IMR-90 (cell line): ENCODE results near the gene CEP128. TPM values are rescaled to one million over a fixed set of nuclear protein-coding genes. Genes with fewer than 3 reads are reported as not detected.

Experiments used
- ATAC-seq: fragments of 200-7000 bp; cut with Tn5 transposase; 2 replicates; pipeline ENCODE4 v1.9.1; 2020; ENCODE audit warnings: low read depth, mild to moderate bottlenecking, moderate library complexity
- BruUV-seq: library from RNA; stranded (reverse); fragments of 400-500 nt; replicated peaks from 2 replicates; lab custom pipeline; 2021; lab: Mats Ljungman, UMichigan
- CTCF ChIA-PET: fragments of 300-600 bp; formaldehyde crosslinking; extraction: SDS; loops from one replicate; lab custom pipeline; 2021; ENCODE audit warnings: antibody characterized with exemption; lab: Yijun Ruan, JAX
- POLR2A ChIA-PET: fragments of 300-600 bp; sonication (Branson Sonifier 250); formaldehyde crosslinking; loops from one replicate; lab custom pipeline; 2022; ENCODE audit warnings: antibody characterized with exemption; ENCODE audit not compliant: unreplicated experiment; lab: Charles Lee
- DNase-seq: peaks from one replicate; pipeline ENCODE4 v3.0.0; 2013
- H2AFZ ChIP-seq: replicated peaks from 2 replicates; pipeline ENCODE3; 2013; ENCODE audit warnings: low read length, mild to moderate bottlenecking; ENCODE audit not compliant: poor library complexity
- H2AK5ac ChIP-seq: 2 replicates; pipeline ENCODE4 v1.6.1; 2013; ENCODE audit warnings: low read depth, low read length, inconsistent platforms
- H2AK9ac ChIP-seq: replicated peaks from 2 replicates; pipeline ENCODE3; 2013; ENCODE audit warnings: mild to moderate bottlenecking, low read depth, low read length, moderate library complexity; ENCODE audit not compliant: poor library complexity
- H2BK120ac ChIP-seq: 2 replicates; pipeline ENCODE4 v1.6.1; 2013; ENCODE audit warnings: low read depth, low read length, inconsistent platforms
- H2BK15ac ChIP-seq: 3 replicates; pipeline ENCODE4 v1.6.1; 2013; ENCODE audit warnings: low read depth, low read length, inconsistent platforms
- H2BK20ac ChIP-seq: 2 replicates; pipeline ENCODE4 v1.6.1; 2013; ENCODE audit warnings: low read depth, mild to moderate bottlenecking, inconsistent platforms, low read length, moderate library complexity
- H2BK5ac ChIP-seq: 2 replicates; pipeline ENCODE4 v1.6.1; 2013; ENCODE audit warnings: mild to moderate bottlenecking, low read depth, low read length, inconsistent platforms; ENCODE audit not compliant: poor library complexity, severe bottlenecking
- H3K14ac ChIP-seq: replicated peaks from 2 replicates; pipeline ENCODE4 v1.6.1; 2013; ENCODE audit warnings: low read depth, low read length, inconsistent platforms
- H3K18ac ChIP-seq: 2 replicates; pipeline ENCODE4 v1.6.1; 2013; ENCODE audit warnings: low read depth, low read length, control low read depth
- H3K23ac ChIP-seq: 2 replicates; pipeline ENCODE4 v1.6.1; 2013; ENCODE audit warnings: low read depth, low read length, inconsistent platforms
- H3K27ac ChIP-seq: 2 replicates; pipeline ENCODE4 v1.5.1; 2013; ENCODE audit warnings: mild to moderate bottlenecking, control low read depth, low read length; ENCODE audit not compliant: insufficient read depth
- H3K27me3 ChIP-seq: 2 replicates; pipeline ENCODE4 v1.6.1; 2013; ENCODE audit warnings: low read length; ENCODE audit not compliant: control insufficient read depth, insufficient read depth
- H3K36me3 ChIP-seq: 2 replicates; pipeline ENCODE4 v1.6.1; 2013; ENCODE audit warnings: low read length, mixed read lengths; ENCODE audit not compliant: control insufficient read depth, insufficient read depth
- H3K4ac ChIP-seq: 2 replicates; pipeline ENCODE4 v1.6.1; 2013; ENCODE audit warnings: low read depth, low read length, inconsistent platforms
- H3K4me1 ChIP-seq: 2 replicates; pipeline ENCODE4 v1.6.1; 2013; ENCODE audit warnings: low read length, mixed read lengths; ENCODE audit not compliant: control insufficient read depth, insufficient read depth
- H3K4me2 ChIP-seq: 2 replicates; pipeline ENCODE4 v1.6.1; 2013; ENCODE audit warnings: low read depth, mild to moderate bottlenecking, control low read depth, low read length, moderate library complexity
- H3K4me3 ChIP-seq: 2 replicates; pipeline ENCODE4 v1.5.1; 2013; ENCODE audit warnings: low read depth, mild to moderate bottlenecking, control low read depth, low read length, moderate library complexity; ENCODE audit not compliant: insufficient read depth
- H3K56ac ChIP-seq: 2 replicates; pipeline ENCODE4 v1.6.1; 2013; ENCODE audit warnings: low read length, inconsistent platforms; ENCODE audit not compliant: insufficient read depth; ENCODE audit errors: extremely low read depth
- H3K79me1 ChIP-seq, 2 experiments: 2 replicates each; pipeline ENCODE4 v1.6.1; 2013; ENCODE audit warnings: low read length in 2 of 2, inconsistent platforms in 1 of 2, low read depth in 1 of 2
- H3K9ac ChIP-seq: 2 replicates; pipeline ENCODE4 v1.6.1; 2013; ENCODE audit warnings: low read depth, low read length, control low read depth
- H3K9me1 ChIP-seq: 2 replicates; pipeline ENCODE4 v1.6.1; 2013; ENCODE audit warnings: low read length, inconsistent platforms; ENCODE audit not compliant: insufficient read depth
- H3K9me3 ChIP-seq: 2 replicates; pipeline ENCODE4 v1.6.1; 2013; ENCODE audit warnings: low read length; ENCODE audit not compliant: control insufficient read depth, insufficient read depth
- H4K20me1 ChIP-seq: 2 replicates; pipeline ENCODE4 v1.6.1; 2013; ENCODE audit warnings: low read length, inconsistent platforms; ENCODE audit not compliant: insufficient read depth
- H4K5ac ChIP-seq: 2 replicates; pipeline ENCODE4 v1.6.1; 2013; ENCODE audit warnings: mild to moderate bottlenecking, low read depth, low read length, control low read depth
- H4K8ac ChIP-seq, 2 experiments: 2 replicates each; pipeline ENCODE4 v1.6.1; 2013; ENCODE audit warnings: low read depth in 2 of 2, low read length in 2 of 2, control low read depth in 1 of 2, inconsistent platforms in 1 of 2
- H4K91ac ChIP-seq: 2 replicates; pipeline ENCODE4 v1.6.1; 2013; ENCODE audit warnings: low read depth, low read length, inconsistent platforms; ENCODE audit not compliant: insufficient read depth
- CEBPB ChIP-seq: IDR thresholded peaks from 2 replicates; pipeline ENCODE4 v1.6.1; 2012; ENCODE audit warnings: low read depth, low read length, improper control_type of control experiment
- MAZ ChIP-seq: IDR thresholded peaks from 2 replicates; pipeline ENCODE4 v1.6.1; 2012; ENCODE audit warnings: low read depth, mild to moderate bottlenecking, low read length, improper control_type of control experiment, moderate library complexity, borderline replicate concordance
- POLR2A ChIP-seq: IDR thresholded peaks from 2 replicates; pipeline ENCODE4 v1.6.1; 2012; ENCODE audit warnings: mild to moderate bottlenecking, low read depth, low read length
- RFX5 ChIP-seq: IDR thresholded peaks from 2 replicates; pipeline ENCODE4 v1.8.0; 2012; ENCODE audit warnings: low read depth, mild to moderate bottlenecking, low read length, moderate library complexity
- SMC3 ChIP-seq: fragments of 150-350 bp; IDR thresholded peaks from 2 replicates; pipeline ENCODE4 v1.6.1; 2016; ENCODE audit warnings: low read depth, mild to moderate bottlenecking, antibody characterized with exemption, low read length, moderate library complexity
- WGBS, 2 experiments: methylation state at CpG; one replicate each; pipeline versions ENCODE4 v1.1.5 to v1.1.7; 2013; ENCODE audit warnings: missing lambda C conversion rate in 2 of 2; ENCODE audit not compliant: insufficient read length in 1 of 2; ENCODE audit errors: extremely low coverage in 2 of 2; 5-methylcytosine and 5-hydroxymethylcytosine counted together
- dilution Hi-C: fragments of 300-500 bp; cut with HindIII; formaldehyde crosslinking; loops from one replicate; pipeline ENCODE4 v1.14.3; 2018; ENCODE audit warnings: low sequenced_read_pairs; ENCODE audit not compliant: unreplicated experiment
- in situ Hi-C: fragments of 300-500 bp; cut with MboI; formaldehyde crosslinking; loops from 3 replicates; pipeline ENCODE4 v1.14.3; 2019; ENCODE audit warnings: low sequenced_read_pairs, inconsistent platforms, mixed read lengths
- intact Hi-C: fragments of 100-400 bp; cut with micrococcal nuclease; formaldehyde crosslinking; loops from 2 replicates; pipeline ENCODE4 v1.10.0; 2022
- polyA plus RNA-seq, 3 experiments: library from polyadenylated mRNA; depleted of rRNA; stranded (reverse); fragments of >200 nt; gene quantifications; 2 replicates each; pipeline ENCODE4 v1.2.3, GENCODE V29; 2012; ENCODE audit warnings: low replicate concordance in 1 of 3
- total RNA-seq: library from RNA; depleted of rRNA; stranded (reverse); fragments of >200 nt; gene quantifications from 2 replicates; pipeline ENCODE4 v1.2.3, GENCODE V29; 2012

Gene CEP128
- total and polyA plus RNA-seq, 2 of the 4 experiments (the other 2 are of a cell fraction), result 1.9 to 5.7 TPM

DNA sequence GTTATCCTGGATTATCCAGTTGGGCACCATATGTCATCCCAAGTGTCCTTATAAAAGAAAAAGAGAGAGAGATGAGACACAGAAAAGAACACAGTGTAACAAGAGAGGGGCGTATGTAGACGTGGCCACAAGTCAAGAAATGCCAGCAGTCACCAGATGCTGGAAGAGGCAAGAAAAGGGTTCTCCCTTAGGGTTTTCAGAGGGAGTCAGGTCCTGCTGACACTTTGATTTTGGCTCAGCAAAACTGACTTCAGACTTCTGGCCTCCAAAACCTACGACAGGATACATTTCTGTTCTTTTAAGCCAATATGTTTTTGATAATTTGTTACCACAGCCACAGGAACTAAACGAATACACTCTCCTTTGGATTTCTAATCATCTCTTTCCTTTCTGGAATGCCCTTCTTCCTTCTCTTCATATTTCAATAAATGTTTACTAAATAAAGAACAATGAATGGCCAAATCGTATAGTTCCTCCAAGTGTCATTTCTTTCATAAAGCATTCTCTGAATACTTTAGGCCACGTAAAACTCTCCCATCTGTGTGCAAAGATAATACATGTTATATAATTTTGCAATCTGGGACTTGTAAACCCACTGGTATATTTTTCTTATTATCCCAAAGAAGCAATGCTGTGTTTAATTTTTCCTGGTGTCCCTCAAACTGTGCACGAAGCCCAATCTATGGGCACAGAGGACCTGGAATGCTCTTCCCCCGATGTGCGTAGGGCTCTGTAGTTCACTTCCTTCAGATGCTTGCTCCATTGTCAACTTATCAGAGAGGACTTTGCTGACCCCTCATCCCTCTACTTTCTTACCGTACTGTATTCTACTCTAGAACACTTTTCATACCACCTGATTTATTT is 303.6 kb downstream of the CEP128 start (continued):
- TF ChIP-seq CEBPB (no peak), SMC3 (no peak)

DNA sequence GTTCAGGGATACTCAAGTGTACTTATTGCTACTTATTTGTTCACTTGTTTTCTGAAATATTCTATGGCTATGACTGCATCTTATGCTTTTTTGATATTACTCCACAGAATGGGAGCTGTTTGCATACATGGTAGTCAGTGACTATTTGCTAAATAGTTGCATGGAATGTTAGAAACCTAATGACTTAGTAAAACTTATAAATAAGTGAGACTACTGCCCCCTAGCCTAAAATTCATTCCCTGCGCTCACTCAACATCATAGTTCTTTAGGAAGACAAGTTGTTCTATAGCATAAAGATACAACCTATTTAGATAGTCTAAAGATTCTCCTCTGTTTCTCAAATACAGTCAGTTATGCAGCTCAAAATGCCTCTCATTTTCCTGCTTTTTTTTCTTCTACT is 305.5 kb downstream of the CEP128 start:
- TF ChIP-seq MAZ (no peak), POLR2A (no peak), RFX5 (no peak)
- no TSS peak for BruUV-seq
- Histone ChIP-seq H3K9me3 (no peaks in the 10 kb centered on the region), H3K4me2 (no peak overlapping the region), H4K8ac (peak overlapping the region in 1 of 2 experiments; percentile 38; a peak in 1 of 4 replicates), H2BK15ac (no peak overlapping the region), H4K5ac (no peak overlapping the region; the same call in 1 of the 2 replicates), H2BK20ac (peak overlapping the region; percentile 65), H3K18ac (peak overlapping the region; percentile 23; the same call in 1 of the 2 replicates), H3K79me1 (peaks cover 0 to 4% of the 10 kb centered on the region in 2 experiments; a peak in 1 of 4 replicates), H3K4me3 (no peak overlapping the region), H2AK9ac (no peak overlapping the region), H3K27ac (no peak overlapping the region), H2AK5ac (no peak overlapping the region), H3K27me3 (no peaks in the 10 kb centered on the region), H3K14ac (peak overlapping the region; percentile 50; the same call in 1 of the 2 replicates), H3K36me3 (no peaks in the 10 kb centered on the region), H3K23ac (no peak overlapping the region), H3K4me1 (peaks cover 7% of the 10 kb centered on the region), H2BK120ac (peak overlapping the region; percentile 51; the same call in 1 of the 2 replicates), H3K4ac (no peak overlapping the region), H4K20me1 (no peaks in the 10 kb centered on the region), H2AFZ (no peak overlapping the region), H3K9me1 (peaks cover 2% of the 10 kb centered on the region; the same call in 1 of the 2 replicates), H2BK5ac (peak overlapping the region; percentile 61), H4K91ac (0 out of 2 replicates have a peak overlapping the region, but pooled peaks have one; percentile 4), H3K9ac (no peak overlapping the region), H3K56ac (no peak overlapping the region)
- intact Hi-C loops, result loop anchor here (5.0 kb wide), 1 partner anchor 579 kb away; no protein-coding TSS in a partner anchor
- WGBS, 2 experiments, result no CpG with 5 or more reads among the region's 1 CpG
- CTCF ChIA-PET, result no interaction called here
- in situ Hi-C loops, result no loop called here
- peak; percentile 17 for DNase-seq
- POLR2A ChIA-PET, result no interaction called here
- dilution Hi-C loops, result no loop called here
- ATAC-seq, result no peak
